MM.1S (cell line): ENCODE results near the gene TMEM169.

Source experiments
- EZH2 ChIP-seq: fragments of 300-600 bp; sonication (generic); optimal IDR thresholded peaks from 2 replicates; pipeline ENCODE3; 2017; ENCODE audit warnings: low read depth, mild to moderate bottlenecking, antibody characterized with exemption, low read length, mixed read lengths
- TF ChIP-seq, protein P1 (sequence below): fragments of 300-600 bp; sonication (generic); IDR thresholded peaks from 2 replicates; pipeline ENCODE4 v1.5.1; 2016; ENCODE audit warnings: antibody characterized with exemption, low read length, mixed read lengths

DNA sequence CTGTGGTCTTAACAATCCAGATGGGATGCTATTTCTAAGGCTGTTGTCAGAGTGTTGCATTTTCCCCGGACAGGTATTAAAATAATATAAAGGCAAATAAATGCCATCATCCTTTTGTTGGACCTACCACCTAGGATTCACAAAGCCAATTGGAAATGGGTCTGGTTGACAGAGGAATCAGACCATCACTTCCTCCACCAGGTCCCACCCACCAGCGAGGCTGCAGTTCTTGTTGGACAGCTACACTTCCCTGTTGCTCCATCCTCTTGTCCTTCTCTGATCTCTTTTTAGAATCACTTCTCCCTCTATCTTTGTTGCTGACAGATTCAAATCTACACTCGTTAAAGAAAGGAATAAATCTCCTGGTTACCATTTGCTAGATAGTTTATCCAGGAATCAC is 1.1 kb downstream of the TMEM169 start:
- TF ChIP-seq, protein P1, sequence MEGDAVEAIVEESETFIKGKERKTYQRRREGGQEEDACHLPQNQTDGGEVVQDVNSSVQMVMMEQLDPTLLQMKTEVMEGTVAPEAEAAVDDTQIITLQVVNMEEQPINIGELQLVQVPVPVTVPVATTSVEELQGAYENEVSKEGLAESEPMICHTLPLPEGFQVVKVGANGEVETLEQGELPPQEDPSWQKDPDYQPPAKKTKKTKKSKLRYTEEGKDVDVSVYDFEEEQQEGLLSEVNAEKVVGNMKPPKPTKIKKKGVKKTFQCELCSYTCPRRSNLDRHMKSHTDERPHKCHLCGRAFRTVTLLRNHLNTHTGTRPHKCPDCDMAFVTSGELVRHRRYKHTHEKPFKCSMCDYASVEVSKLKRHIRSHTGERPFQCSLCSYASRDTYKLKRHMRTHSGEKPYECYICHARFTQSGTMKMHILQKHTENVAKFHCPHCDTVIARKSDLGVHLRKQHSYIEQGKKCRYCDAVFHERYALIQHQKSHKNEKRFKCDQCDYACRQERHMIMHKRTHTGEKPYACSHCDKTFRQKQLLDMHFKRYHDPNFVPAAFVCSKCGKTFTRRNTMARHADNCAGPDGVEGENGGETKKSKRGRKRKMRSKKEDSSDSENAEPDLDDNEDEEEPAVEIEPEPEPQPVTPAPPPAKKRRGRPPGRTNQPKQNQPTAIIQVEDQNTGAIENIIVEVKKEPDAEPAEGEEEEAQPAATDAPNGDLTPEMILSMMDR, result no peak
- TF ChIP-seq EZH2, result no peak
